Endodermal cell (in vitro differentiated cells): ENCODE results near the gene SLC9A4. TPM values are rescaled to one million over a fixed set of nuclear protein-coding genes. Genes with fewer than 3 reads are reported as not detected.

Experiments used
- DNase-seq: peaks from one replicate; pipeline ENCODE4 v3.0.0-alpha.2; 2017
- H3K27ac ChIP-seq: 2 replicates; pipeline ENCODE4 v1.5.1; 2013; ENCODE audit warnings: mild to moderate bottlenecking, low read depth, low read length, moderate library complexity
- H3K27me3 ChIP-seq: 2 replicates; pipeline ENCODE4 v1.6.1; 2013; ENCODE audit warnings: mild to moderate bottlenecking, low read length, moderate library complexity; ENCODE audit not compliant: insufficient read depth, control insufficient read depth, poor library complexity, severe bottlenecking
- H3K36me3 ChIP-seq: 2 replicates; pipeline ENCODE4 v1.7.0; 2013; ENCODE audit warnings: mild to moderate bottlenecking, low read length, moderate library complexity; ENCODE audit not compliant: control insufficient read depth, insufficient read depth
- H3K4me1 ChIP-seq: one replicate; pipeline ENCODE4 v1.7.0; 2013; ENCODE audit warnings: low read length; ENCODE audit not compliant: control insufficient read depth, insufficient read depth
- H3K4me3 ChIP-seq: 2 replicates; pipeline ENCODE4 v1.5.1; 2013; ENCODE audit warnings: mild to moderate bottlenecking, low read length, moderate library complexity
- H3K9ac ChIP-seq: 2 replicates; pipeline ENCODE4 v1.6.1; 2013; ENCODE audit warnings: mild to moderate bottlenecking, low read length, moderate library complexity; ENCODE audit not compliant: poor library complexity, severe bottlenecking; ENCODE audit errors: extremely low read depth
- H3K9me3 ChIP-seq: 2 replicates; pipeline ENCODE4 v1.6.1; 2013; ENCODE audit warnings: mild to moderate bottlenecking, low read length, moderate library complexity; ENCODE audit not compliant: control insufficient read depth
- H3K27ac Mint-ChIP-seq: 2 replicates; pipeline ENCODE4 v1.8.0; 2020; ENCODE audit warnings: mixed read lengths
- H3K27me3 Mint-ChIP-seq: 2 replicates; pipeline ENCODE4 v1.8.0; 2021; ENCODE audit warnings: mild to moderate bottlenecking, mixed read lengths; ENCODE audit not compliant: insufficient read depth
- H3K36me3 Mint-ChIP-seq: 2 replicates; pipeline ENCODE4 v1.8.0; 2020; ENCODE audit warnings: low read depth, mixed read lengths
- H3K4me1 Mint-ChIP-seq: 2 replicates; pipeline ENCODE4 v1.8.0; 2020; ENCODE audit warnings: mixed read lengths
- H3K4me3 Mint-ChIP-seq: 2 replicates; pipeline ENCODE4 v1.8.0; 2020; ENCODE audit warnings: mild to moderate bottlenecking, moderate library complexity, mixed read lengths
- H3K9me3 Mint-ChIP-seq: 2 replicates; pipeline ENCODE4 v1.8.0; 2020; ENCODE audit warnings: mild to moderate bottlenecking, mixed read lengths
- WGBS, 2 experiments: methylation state at CpG; one replicate each; pipeline versions ENCODE4 v1.1.5 to v1.1.7; 2013; ENCODE audit warnings: missing lambda C conversion rate in 2 of 2, mixed read lengths in 1 of 2; ENCODE audit not compliant: insufficient coverage in 1 of 2, insufficient read length in 1 of 2; 5-methylcytosine and 5-hydroxymethylcytosine counted together
- total RNA-seq, 2 donors: library from RNA; stranded (reverse); fragmentation: NEBNext Ultra II Directional in 1 of 2; extraction: Animal tissue kit (Norgen Biotek cat#: 25700) in 1 of 2; gene quantifications; 2 replicates in 1 of 2; 3 replicates in 1 of 2; pipeline ENCODE4 v1.2.1, GENCODE V29; 2021
- TF ChIP-seq, protein P1 (sequence below): fragments of 200-600 bp; sonication (generic); conservative IDR thresholded peaks from 2 replicates; pipeline ENCODE4 v1.5.0; 2021; ENCODE audit warnings: antibody characterized with exemption, mild to moderate bottlenecking

Gene SLC9A4
- total RNA-seq, 2 donors from 2014 or later: 0.07 TPM; not detected in 1

DNA sequence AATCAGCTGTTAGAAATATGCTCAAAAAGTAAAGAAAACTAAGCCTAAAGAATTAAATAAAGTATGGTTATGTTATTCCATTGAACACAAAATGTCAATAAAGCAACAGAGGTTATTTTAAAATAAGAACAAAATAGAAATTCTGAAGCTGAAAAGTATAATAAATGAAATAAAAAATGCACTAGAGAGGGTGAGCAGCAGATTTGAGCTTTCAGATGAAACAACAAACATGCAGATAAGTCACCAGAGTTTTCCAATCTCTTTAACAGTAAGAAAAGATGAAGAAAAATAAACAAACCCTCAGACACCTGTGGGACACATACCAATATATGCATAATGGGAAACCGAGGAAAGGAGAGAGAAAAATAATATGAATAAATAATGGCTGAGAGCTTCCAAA, 76.0 kb downstream of the SLC9A4 start:
- no CpG with 5 or more reads among the region's 1 CpG for WGBS, 2 experiments
- peaks cover 2% of the 10 kb centered on the region for H3K9me3 Mint-ChIP-seq
- DNase-seq: no peak
- Histone ChIP-seq H3K4me1 (no peaks in the 10 kb centered on the region), H3K9ac (no peak overlapping the region), H3K4me3 (no peak overlapping the region), H3K27ac (no peak overlapping the region), H3K9me3 (no peaks in the 10 kb centered on the region), H3K36me3 (no peaks in the 10 kb centered on the region), H3K27me3 (no peaks in the 10 kb centered on the region)
- TF ChIP-seq, protein P1, sequence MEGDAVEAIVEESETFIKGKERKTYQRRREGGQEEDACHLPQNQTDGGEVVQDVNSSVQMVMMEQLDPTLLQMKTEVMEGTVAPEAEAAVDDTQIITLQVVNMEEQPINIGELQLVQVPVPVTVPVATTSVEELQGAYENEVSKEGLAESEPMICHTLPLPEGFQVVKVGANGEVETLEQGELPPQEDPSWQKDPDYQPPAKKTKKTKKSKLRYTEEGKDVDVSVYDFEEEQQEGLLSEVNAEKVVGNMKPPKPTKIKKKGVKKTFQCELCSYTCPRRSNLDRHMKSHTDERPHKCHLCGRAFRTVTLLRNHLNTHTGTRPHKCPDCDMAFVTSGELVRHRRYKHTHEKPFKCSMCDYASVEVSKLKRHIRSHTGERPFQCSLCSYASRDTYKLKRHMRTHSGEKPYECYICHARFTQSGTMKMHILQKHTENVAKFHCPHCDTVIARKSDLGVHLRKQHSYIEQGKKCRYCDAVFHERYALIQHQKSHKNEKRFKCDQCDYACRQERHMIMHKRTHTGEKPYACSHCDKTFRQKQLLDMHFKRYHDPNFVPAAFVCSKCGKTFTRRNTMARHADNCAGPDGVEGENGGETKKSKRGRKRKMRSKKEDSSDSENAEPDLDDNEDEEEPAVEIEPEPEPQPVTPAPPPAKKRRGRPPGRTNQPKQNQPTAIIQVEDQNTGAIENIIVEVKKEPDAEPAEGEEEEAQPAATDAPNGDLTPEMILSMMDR: no peak
- no peaks in the 10 kb centered on the region for H3K36me3 Mint-ChIP-seq
- H3K4me1 Mint-ChIP-seq: no peaks in the 10 kb centered on the region
- no peak overlapping the region for H3K27ac Mint-ChIP-seq
- H3K4me3 Mint-ChIP-seq: no peak overlapping the region
- H3K27me3 Mint-ChIP-seq: no peaks in the 10 kb centered on the region

DNA sequence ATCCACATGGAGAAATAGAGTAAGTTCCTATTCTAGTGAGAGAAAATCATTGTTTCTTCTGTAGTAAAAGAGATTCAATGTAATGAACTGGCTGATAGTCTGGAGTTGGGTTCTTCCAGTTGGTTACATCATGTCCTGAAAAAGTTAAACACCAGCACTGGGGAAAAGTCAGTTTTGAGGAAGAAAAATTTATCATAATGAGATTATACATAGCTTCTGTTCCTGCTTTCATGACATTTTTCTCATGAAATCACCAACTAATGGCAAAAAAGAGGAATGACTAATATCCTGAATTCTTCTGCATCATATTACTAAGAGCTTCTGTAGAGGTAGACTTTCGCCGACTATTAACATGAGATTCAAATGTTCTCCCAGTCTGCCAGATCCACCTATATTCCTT, 77.1 kb downstream of the SLC9A4 start:
- 95 to 100% methylated on average over 2 of the region's 2 CpGs for WGBS, 2 experiments
- peaks cover 2% of the 10 kb centered on the region for H3K9me3 Mint-ChIP-seq
- no peak overlapping the region for H3K27ac Mint-ChIP-seq

DNA sequence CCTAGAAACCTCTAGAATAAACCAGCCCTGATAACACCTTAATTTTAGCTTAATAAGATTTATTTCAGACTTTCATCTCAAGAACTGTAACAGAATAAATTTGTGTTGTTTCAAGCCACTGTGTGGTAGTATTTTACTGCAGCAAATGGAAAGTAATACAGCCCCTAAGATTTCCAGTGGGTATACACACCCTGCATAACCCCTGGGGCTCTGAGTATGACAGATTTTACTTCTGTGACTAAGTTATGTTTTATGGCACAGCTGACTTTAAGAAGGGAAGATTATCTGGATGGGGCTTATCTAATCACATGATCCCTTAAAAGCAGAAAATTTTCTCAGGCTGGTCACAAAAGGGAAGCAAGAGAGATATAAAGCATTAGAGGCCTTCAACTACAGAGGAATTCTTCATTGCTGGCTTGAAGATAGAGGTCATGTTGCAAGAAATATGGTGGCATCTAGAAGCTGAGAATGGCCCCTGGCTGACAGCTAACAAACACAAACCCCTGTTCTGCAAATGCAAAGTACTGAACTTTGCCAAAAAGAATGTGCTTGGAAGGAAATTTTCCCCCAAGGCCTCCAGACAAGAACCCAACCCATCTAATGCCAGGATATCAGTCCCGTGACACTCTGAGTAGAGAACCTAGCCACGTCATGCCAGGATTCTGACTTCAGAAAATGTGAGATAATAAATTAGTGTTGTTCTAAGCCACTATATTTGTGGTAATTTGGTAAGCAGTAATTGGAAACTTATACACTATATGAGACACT, 78.5 kb downstream of the SLC9A4 start:
- Mint-ChIP-seq H3K4me1 (no peaks in the 10 kb centered on the region), H3K9me3 (peaks cover 2% of the 10 kb centered on the region), H3K27ac (no peak overlapping the region), H3K4me3 (no peak overlapping the region), H3K36me3 (no peaks in the 10 kb centered on the region), H3K27me3 (no peaks in the 10 kb centered on the region)
- Histone ChIP-seq H3K27ac (no peak overlapping the region), H3K4me1 (no peaks in the 10 kb centered on the region), H3K27me3 (no peaks in the 10 kb centered on the region), H3K9ac (no peak overlapping the region), H3K4me3 (no peak overlapping the region), H3K36me3 (no peaks in the 10 kb centered on the region), H3K9me3 (no peaks in the 10 kb centered on the region)
- 78% methylated on average over 2 of the region's 2 CpGs; no CpG with 5 or more reads in 1 of the 2 experiments for WGBS, 2 experiments
- TF ChIP-seq, protein P1: no peak
- no peak for DNase-seq

More for the DNA sequence above, 77.1 kb downstream of the SLC9A4 start:
- DNase-seq: no peak
- no peaks in the 10 kb centered on the region for H3K36me3 Mint-ChIP-seq
- TF ChIP-seq, protein P1: no peak
- Histone ChIP-seq H3K4me3 (no peak overlapping the region), H3K27me3 (no peaks in the 10 kb centered on the region), H3K9ac (no peak overlapping the region), H3K9me3 (no peaks in the 10 kb centered on the region), H3K36me3 (no peaks in the 10 kb centered on the region), H3K4me1 (no peaks in the 10 kb centered on the region), H3K27ac (no peak overlapping the region)
- H3K4me3 Mint-ChIP-seq: no peak overlapping the region
- H3K27me3 Mint-ChIP-seq: no peaks in the 10 kb centered on the region
- no peaks in the 10 kb centered on the region for H3K4me1 Mint-ChIP-seq
